ENCODE results near the gene BPHL.
"Not testable (repeated sequence)": the region's sequence is repeated elsewhere in the genome, so short reads cannot be mapped to it uniquely, and the experiment has no call there.

Gene BPHL

DNA sequence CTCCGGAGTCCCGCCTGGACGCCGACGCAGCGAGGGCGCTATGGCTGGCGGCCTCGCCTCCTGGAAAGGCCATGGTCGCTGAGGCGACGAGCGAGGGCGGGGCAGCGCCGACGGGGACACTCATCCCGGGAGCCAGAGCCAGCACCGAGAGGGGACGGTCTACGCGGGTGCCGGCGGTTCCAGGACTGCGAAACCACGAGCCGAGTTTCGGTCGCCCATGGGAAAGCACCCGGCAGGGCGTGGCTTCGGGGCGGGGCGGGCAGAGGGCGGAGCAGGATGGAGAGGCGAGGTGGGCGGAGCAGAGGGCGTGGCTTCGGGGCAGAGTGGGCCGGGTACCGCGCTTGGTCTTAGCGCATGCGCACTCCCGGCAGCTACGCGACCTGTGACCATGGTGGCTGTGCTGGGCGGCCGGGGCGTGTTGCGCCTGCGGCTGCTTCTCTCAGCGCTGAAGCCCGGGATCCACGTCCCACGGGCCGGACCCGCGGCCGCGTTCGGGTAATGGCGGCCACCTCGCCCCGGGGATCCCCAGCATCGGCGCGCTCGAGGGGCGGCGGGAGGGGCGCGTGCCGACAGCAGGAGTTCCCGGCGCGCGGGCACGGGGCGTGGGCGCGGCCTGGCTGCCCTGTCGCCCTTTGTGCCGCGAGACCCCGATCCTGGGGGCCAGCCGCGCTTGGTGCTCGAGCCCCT lies at the start of gene BPHL:
TSS of gene BPHL (plus strand) at position 359 of the 687 bp plus-strand sequence. CDS start at position 389, 30 bp downstream.
- peak; percentile 97 for DNase-seq

DNA sequence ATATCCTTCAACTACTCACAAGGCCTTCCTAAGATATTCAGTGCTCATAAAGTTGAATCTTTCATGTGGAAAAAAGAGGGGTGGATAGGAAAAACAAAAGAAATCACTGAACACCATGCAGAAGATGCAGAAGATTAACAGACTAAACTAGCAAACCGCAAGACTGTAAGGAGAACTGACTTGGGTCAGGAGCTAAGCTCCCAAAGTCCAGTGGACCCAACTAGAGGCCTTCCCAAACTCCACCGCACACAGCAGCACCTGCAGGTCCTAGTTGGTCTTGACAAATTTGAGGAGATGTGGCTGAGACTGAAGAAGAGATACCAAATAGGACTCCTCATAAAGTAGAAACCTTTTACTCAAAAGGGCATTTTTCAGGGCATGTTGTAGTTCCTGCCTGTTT lies 46.9 kb upstream of the BPHL start:
- no peak for DNase-seq

DNA sequence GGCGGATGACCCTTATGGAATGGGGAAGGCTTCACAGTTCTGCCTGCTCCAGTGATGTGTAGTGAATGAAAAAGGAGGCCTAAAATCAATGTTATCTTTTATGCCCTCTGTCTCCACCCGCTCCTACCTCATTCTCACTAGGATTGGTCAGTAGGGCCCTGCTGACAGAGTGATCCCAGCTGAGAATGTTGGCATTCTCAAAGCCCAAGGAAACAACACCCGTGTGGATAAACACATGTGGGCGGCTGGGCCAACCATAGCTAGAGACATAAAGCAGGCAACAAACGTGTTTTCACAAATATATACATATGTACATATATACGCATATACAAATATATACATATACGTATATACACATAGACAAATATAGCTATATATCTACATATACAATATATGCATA lies 45.7 kb upstream of the BPHL start:
- no peak for DNase-seq

DNA sequence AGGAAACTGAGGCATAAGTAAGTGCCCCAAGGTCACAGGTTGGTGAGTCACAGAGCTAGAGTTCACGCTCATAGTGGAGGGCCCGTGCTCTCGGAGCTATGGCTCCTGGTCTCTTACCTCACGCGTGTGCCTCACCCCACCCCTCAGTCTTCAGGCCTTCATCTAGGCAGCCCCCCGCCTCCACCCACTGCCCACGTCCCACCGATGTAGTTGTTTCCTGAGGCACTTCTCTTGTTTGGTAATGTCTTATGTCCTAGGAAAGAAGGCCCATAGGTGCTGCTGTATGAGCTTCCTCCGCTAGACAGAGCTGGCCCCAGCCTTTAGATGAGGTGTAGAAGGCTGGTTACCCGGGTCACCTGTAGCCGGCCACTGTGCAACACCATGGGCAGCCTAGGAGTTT lies 45.1 kb upstream of the BPHL start:
- no peak for DNase-seq

DNA sequence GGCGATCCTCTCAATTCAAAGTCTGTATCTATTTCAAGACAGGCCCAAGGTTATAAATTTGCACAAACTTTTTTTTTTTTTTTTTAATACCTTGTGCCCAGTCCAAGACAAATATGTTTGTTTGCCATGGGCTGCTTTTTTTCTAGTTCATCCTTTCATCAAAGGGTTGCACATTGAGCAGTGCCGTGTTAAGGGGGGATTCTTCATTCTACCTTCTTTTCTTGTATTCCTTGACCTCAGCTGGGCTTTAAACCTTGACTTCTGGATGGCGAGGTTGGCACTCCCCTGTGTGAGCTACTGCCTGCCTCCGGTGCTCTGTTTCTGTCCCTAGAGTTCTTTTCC lies 42.8 kb upstream of the BPHL start:
- no peak for DNase-seq

DNA sequence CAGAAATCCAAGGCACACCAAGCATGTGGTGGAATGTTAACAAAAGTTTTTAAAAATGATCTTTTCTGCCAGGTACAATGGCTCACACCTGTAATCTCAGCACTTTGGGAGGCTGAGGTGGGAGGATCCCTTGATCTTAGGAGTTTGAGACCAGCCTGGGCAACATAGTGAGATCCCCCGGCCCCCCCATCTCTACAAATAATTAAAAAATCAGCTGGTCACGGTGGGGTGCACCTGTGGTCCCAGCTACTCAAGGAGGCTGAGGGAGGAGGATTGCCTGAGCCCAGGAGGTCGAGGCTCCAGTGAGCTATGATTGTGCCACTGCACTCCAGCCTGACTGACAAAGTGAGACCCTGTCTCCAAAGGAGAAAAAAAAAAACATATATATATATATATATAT lies 42.2 kb upstream of the BPHL start:
- no peak for DNase-seq

DNA sequence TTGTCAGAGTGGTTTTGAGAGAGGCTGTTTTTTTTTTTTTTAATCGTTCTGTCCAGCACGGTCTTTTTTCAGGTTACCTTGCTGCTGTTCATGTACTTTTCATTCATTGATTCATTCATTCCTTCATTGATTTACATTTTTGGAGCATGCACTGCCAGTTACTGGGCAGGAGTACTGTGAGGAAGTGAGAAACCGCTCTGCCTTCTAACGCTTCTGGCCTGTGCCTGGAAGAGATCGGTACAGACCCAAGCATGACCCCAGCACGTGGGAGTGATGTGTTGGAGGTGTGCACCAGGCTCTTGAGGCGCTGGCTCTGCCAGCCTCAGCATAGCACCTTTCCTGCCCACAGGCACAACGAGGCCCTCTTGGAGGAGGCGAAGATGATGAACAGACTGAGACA lies 41.1 kb upstream of the BPHL start:
- DNase-seq: no peak

DNA sequence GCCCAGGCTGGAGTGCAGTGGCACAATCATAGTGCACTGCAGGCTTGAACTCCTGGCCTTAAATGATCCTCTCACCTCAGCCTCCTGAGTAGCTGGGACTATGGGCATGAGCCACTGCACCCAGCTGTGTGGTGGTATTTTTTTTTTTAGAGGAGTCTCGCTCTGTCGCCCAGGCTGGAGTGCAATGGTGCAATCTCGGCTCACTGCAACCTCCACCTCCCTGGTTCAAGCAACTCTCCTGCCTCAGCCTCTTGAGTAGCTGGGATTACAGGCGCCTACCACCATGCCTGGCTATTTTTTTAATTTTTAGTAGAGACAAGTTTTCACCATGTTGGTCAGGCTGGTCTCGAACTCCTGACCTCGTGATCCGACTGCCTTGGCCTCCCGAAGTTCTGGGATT lies 39.6 kb upstream of the BPHL start:
- DNase-seq: not testable (repeated sequence)

DNA sequence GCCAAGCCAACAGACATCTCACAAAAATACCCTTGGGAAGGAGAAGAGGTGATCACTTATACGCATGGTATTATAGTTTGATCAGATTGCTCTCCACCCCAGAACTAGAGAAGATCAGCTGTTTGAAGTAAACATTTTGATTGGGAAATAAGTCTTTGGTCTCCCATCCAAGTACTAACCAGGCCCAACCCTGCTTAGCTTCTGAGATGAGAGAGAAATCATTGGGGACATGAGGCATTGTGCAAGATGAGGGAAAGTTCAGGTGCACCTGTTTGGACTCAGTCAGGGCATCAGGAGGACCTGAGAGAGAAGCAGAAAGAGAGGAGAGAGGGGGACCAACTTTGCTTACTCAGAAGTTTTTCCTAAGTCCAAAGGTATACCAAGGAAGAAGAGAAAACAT lies 38.8 kb upstream of the BPHL start:
- DNase-seq: no peak

DNA sequence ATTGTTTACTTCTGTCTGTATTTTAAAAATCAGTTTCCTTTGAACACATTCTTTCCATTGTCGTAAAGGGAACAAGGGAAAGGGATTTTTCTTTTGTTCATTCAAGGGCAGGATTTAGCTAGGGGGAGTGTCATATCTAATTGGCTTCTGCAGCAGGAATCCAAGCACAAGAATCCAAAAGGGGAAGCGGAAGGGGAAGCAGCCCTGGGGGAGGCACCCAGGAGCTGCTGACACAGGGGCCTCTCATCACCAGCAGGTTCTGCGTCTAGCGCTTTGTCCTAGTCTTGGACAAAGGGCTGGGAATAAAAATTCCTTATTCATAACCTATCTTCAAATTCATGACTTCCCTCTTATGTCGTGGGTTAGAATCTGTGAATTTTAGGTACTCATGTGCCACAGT lies 36.6 kb upstream of the BPHL start:
- DNase-seq: no peak

DNA sequence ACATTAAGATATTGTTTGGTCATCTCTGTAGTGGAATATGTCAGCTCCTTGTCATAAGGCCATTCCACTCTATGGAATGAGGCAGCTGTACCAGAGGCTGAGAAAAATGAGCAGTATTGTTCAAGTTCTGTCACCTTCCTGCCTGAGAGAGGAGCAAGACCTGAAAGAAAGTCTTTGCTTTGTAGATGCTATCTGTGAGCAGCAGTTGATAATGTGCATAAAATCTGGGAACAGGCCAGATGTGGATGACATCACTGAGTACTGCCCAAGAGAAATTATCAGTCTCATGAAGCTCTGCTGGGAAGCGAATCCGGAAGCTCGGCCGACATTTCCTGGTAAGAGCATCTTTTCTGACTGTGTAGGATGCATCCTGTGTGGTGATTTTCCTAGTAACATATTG lies 33.4 kb upstream of the BPHL start:
- no peak for DNase-seq

DNA sequence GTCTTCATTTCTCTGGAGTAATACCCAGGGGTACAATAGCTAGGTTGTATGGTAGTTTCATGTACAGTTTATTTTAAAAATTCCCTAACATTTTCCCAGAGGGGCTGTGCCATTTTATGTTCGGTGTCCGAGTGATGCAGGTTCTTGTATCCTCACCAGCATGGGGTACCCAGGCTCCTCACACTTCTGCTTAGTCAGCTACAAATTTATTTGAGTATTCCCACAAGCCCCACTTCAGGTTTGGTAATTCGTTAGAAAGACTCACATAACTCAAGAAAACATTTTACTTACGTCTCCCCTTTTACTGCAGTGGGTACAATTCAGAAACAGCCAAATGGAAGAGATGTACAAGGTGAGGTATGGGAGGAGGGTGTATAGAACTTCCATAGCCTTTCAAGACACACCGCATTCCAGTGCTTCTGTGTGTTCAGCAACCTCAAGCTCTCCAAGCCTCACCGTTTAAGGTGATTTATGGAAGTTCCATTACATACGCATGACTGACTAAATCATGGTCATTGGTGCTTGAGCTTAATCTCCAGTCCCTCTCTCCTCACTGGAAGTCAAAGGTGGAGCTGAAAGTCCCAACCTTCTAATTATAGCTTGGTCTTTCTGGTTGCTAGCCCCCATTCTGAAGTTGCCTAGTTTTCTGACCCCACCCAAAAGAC lies 32.1 kb upstream of the BPHL start:
- DNase-seq: no peak

DNA sequence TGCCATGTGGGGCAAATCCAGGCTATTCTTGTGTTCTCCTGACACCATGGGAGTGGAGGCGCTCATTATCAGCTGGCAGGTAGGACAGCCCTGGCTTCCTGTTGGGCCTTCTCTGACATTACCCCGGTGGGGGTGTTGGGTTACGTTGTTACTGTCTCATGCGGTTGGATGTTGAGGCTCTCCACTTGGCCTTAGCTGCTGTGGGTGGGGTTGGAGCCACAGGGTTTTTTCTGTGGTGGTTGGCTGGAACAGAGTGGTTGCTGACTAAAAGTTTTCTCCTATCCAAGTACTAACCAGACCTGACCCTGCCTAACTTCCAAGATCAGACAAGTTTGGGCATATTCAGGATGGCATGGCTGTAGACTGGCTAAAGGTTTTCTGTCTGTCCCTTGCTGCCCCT lies 30.1 kb upstream of the BPHL start:
- DNase-seq: no peak

DNA sequence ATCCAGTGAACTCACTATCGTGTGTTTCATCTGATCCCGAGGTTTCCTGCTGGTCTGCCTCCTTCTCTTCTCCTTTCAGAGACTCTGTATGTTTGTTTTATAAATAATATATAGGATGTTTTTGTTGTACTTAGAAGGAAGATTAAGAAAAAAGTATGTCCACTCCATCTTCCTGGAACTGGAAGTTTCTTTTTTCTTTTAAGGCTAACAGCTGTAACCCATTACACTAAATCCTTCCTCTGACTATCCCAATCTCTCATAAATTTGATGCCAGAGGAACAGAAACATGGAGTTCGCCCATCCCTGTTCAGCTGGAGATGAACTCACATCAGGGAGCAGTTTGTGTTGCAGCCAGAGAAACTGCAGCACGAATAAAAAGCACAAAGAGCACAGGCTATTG lies 29.5 kb upstream of the BPHL start:
- no peak for DNase-seq

DNA sequence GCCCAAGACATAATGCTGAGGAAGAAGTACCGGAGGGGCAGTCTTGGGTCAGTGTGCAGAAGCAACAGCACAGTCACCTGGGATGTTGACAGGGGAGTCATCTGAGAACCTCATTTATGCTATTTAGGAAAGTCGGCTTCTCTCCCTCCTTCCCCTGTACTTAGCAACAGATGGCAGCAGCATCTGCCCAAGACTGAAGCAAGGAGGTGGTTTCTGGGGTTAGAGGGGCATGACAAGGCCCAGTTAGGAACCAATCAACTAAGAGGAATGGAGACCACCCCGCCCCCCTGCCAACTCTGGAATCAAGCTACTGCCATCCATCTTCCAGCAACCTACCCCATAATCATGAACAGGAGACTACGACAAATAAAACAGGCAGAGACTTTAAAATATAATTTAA lies 28.5 kb upstream of the BPHL start:
- no peak for DNase-seq

DNA sequence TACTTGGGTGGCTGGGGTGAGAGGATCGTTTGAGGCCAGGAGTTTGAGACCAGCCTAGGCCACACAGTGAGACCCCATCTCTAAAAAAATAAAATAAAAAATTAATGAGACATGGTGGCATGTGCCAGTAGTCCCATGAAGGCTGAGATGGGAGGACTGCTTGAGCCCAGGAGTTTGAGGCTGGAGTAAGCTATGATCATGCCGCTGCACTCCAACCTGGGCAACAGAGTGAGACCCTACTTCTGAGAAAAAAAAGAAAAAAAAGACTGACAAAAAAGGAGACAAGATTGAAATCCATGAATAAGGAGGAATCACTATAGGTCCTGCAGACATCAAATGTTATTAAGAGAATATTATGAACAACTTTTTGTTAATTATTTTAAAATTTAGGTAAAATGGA lies 23.7 kb upstream of the BPHL start:
- DNase-seq: no peak

DNA sequence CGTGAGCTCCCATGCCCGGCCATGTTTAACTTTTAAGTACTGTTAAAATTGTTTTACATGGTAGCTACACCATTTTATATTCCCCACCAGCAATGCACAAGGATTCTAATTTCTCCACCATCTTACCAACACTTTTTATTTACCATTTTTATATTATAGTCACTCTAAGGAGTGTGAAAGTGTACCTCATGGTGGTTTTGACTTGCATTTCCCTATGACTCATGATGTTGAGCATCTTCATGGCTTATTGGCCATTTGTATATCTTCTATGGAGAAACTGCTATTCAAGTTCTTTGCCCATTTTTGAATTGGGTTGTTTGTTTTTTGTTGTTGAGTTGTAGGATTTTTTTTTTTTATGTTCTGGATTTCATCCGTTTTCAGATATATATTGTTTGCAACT lies 15.6 kb upstream of the BPHL start:
- DNase-seq: no peak

DNA sequence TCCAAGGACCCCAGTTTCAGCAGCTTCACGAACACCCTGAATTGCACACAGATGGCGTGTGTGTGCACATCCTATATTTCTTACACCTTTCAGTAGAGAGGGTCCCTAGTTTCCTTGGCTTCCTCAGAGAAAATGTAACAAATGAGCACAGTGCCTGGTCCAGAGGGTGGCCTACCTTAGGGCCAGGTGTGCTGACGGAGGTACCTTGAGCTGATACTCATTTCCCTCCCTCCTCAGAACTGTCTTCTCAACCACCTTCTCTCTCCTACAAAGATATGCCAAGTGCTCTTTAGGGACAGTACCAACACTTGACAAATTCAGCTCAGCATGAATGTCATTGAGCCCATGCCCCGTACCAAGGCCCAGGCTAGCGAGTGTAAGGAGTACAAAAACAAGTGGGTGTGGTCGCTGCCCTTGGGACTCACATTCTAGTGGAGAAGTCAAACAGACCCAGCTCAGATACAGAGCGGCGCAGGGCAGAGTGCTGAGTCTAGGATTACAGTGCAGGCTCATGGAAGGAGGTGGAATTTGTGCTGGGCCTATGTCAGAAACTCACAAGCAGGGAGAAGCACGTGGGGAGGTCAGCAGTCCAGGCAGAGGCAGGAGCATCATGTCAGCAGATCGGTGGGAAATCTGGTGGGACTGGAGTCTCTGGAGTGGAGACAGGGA lies 9.6 kb upstream of the BPHL start:
- no peak for DNase-seq

DNA sequence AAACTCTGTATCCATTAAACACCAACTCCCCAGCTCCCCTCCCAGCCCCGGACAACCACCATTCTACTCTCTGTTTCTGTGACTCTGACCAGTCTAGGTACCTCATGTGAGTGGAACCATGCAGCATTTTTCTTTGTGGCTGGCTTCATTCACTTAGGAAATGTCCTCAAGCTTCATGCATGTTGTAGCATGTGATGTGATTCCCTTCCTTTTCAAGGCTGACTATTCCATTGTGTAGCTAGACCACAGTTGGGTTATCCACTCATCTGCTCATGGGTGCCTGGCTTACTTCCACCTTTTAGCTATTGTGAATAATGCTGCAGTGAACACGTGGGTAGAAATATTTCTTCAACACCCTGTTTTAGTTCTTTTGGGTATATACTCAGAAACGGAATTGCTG lies 8.8 kb upstream of the BPHL start:
- no peak for DNase-seq

DNA sequence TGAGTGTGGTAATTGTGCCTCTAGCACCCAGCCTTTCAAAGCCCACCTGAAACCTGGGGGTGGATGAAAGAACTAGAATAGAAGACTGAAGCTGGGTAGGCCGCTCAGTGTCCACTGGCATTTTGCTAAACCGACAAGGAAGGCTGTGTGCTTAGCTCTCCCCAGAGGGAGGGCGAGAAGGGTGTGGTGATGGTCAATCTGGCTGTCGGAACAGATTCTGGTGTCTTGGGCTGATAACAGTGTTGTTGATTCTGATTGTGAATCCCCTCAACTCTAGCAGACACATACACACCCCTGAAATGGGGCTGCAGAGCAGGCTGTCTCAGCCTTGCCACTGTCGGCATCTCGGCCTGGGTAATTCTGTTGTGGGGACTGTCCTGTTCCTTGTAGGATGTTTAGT lies 4.1 kb upstream of the BPHL start:
- no peak for DNase-seq

DNA sequence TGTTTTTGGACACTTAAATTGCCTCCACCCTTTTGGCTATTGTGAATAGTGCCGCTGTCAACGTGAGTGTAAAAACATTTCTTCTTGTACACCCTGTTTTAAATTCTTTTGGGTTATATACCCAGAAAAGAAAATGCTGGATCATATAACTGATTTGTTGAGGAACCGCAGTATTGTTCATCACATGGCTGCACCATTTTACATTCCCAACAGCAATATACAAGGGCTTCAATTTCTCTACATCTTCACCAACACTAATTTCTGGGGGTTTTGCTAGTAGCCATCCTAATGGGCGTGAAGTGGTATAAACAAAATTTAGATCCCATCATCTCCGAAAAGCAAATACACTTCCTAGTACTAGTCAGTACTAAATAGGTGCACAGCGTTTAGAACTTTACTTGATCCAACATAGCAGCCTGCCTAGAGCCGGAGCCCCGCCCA lies 579 bp upstream of the BPHL start:
- no peak for DNase-seq

DNA sequence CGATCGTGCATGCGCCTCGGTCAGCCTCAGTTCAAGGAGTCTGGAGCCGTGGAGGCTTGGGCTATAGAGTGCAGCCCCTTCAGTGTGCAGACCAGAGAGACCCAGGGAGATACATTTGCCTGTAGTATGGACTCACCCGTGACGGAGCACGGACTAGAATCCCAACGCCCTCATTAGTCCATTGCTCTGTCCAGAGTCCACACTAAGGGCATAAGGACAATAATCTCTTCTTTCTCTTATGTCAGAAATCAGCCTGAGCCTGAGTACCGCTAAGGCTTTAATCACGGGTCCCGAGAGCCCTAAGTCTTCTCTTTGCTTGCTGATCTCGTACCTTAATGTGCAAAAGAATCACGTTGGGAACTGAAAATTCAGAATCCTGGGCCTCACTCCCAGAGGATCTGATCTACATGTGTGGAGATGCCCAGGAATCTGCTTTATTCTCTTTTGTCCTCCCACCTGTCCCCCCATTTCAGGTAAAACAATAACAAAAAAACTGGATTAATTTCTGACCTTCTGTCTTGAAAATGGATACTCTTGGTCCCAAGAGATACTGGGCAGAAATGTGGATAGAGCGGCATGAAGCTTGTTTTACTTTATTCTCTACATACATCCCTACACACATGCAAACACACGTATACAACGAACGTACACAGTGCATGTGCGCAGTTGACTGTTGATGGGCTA lies 671 bp downstream of the BPHL start:
- no peak for DNase-seq

DNA sequence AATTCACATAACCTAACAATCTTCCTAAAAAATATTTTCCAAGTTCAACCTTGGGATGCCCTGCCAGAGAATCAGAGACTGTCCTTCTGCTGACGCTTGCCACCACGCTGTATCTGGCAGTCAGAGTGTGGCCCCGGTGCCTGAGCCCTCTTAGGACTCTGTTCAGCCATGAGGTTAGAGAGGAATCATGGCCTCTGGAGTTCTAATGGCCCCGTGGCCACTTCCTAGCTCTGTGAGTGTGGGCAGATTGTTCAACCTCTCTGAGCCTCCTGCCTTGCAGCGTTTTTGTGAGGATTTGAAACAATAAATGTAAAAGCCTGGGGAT lies 2.2 kb downstream of the BPHL start:
- no peak for DNase-seq

DNA sequence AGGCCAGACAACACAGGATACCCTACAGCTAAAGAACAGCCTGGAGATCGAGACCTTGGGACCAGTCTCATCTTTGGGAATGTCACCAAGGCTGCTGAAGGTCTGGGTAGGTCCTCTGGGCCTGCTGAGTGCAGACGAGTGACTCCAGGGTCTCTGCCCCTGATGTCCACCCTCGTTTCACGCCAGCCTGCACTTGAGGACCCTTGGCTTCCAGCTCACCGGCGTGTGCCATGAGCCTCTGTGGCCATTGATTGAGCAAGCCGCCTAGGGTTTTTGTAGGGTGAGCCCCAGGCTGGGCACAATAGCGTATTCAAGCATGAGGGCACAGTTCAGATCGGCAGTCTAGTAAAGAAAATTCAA lies 4.3 kb downstream of the BPHL start:
- no peak for DNase-seq

Measured in activated effector memory CD4-positive, alpha-beta T cell treated with Interleukin-2 at 50 U/mL for 16 hours (primary cell).